DMS 273 treated with DMSO at 0.1 percent for 48 hours (cell line): ENCODE results near the gene FBRSL1.

Source experiments
- DNase-seq: peaks from one replicate; lab custom pipeline; 2025; lab: John Stamatoyannopoulos, UW

The FBRSL1 gene

DNA sequence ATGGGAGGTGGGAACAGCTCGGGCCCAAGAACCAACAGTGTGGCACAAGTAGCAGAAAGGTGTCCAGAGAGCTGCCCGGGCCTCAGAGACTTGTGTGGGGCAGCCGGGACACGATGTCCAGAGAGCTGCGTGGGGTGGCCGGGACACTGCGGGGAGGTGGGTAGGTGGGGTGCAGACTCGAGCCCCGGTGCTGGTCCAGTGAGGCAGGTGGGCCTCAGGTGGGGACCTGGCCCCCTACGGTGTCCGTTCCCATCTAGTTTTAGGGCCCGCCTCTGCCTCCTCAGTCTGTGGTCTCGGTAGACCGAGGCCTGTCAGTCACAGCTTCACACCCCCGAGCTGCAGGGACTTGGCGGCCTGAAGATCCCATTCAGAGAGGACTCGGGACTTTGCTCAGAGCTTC lies 6.3 kb upstream of the FBRSL1 start:
- no peak for DNase-seq

DNA sequence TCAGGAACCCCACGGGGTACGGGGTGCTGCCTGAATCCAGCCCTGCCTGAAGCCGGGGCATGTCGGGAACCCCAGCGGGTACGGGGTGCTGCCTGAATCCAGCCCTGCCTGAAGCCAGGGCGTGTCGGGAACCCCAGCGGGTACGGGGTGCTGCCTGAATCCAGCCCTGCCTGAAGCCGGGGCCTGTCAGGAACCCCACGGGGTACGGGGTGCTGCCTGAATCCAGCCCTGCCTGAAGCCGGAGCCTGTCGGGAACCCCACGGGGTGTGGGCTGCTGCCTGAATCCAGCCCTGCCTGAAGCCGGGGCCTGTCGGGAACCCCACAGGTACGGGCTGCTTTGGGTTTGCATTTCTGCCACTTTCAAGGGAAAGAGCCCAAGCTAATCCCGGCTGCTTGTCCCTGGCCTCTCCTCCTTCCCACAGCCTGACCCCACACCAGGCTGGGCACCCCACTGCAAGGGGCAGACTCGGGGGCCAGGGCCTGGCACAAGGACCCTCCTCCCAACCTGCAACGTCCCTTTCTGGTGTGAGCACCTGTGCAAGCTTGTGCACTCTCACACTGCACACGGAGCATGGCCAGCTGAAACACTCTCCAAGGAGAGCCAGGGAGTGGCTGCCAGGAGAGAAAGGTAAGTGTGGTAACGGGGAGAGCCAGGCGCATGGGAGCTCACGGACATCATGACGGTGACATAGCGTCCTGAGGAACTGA lies 5.6 kb upstream of the FBRSL1 start:
- no peak for DNase-seq

DNA sequence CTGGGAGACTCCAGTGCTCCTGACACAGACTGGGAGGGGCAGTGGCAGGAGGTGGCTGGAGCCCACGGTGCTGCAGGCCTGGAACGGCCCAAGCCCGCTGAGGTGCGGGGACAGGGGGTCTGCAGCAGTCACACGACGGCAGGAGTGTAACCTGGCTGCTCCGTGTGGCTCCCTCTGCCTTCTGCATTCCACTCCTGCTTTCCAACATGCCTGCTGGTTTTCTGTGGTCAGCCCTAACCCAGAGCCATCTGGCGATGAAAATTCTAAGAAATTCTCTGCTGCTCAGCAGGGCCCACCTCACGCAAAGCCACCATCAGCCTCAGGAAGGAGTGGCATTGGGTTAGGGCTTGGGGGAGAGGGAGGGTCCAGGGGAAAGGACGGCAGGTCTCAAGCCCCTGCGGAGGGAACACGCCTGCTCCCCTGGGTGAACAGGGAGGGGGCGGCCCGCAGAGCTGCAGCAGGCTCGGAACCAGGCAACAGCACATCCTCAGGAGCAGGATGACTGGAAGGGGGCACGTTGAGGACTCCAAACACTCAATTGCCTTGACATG lies 5.0 kb upstream of the FBRSL1 start:
- DNase-seq: no peak

DNA sequence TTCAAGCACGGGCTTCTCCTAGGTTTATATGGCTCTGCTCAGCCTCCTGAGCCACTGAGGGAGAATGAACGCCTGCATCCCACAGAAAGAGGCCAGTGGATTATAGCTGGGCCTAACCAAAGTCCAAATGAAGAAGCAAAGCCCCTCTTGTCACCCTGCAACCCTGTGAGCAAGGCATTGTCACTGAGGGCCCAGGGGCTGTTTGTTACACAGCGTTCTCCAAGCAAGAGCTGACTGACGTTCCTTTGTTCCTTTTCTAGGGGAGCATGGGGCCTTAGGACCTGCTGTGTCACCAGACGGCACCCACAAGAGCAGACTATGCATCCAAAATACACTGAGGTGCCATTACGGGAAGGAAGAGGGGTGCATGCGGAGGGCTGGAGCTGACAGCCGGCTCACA lies 4.3 kb upstream of the FBRSL1 start:
- no peak for DNase-seq

DNA sequence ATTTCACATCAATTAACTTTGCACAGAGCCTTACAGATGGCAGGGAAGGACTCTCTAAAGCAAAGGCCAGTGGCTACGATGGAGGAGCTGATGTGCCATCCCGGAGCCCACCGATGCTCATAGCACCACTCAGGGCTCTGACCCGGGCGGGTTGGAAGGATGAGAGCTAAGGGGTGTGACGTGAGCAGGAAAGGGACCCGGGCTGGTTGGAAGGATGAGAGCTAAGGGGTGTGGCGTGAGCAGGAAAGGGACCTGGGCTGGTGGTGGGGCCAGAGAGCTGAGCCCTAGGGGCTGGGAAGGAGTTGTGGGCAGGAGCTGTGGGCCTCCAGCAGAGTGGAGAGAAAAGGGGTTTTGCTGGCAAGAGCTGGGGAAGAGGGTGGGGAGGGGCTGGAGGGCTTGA lies 3.8 kb upstream of the FBRSL1 start:
- DNase-seq: no peak

- DNase-seq: no peak
These were observed 3.4 kb upstream of the FBRSL1 start for GRCh38 chr12:132486576-132486975.

DNA sequence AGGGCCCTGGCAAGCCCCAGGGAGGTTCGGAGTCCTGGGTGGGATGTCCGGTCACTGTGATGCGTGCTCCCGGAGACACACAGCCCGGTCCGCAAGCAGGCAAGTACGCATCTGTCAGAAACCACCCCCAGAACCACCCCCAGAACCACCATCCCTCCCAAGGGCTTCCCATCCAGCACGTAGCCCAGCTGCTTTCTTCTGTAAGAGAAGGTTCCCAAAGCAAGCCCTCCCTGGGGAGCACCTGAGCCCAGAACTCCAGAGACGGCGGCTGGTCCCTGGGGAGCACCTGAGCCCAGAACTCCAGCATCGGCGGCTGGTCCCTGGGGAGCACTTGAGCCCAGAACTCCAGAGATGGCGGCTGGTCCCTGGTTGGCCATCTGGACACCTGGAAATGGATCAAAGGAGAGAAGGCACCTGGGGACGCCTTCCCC lies 2.6 kb upstream of the FBRSL1 start:
- DNase-seq: no peak

GRCh38 chr12:132488127-132489077 lies 1.5 kb upstream of the FBRSL1 start:
- DNase-seq: no peak

- DNase-seq: no peak
These were observed 811 bp upstream of the FBRSL1 start for GRCh38 chr12:132489078-132489601.

GRCh38 chr12:132490422-132491137 lies 629 bp downstream of the FBRSL1 start:
- DNase-seq: no peak

DNA sequence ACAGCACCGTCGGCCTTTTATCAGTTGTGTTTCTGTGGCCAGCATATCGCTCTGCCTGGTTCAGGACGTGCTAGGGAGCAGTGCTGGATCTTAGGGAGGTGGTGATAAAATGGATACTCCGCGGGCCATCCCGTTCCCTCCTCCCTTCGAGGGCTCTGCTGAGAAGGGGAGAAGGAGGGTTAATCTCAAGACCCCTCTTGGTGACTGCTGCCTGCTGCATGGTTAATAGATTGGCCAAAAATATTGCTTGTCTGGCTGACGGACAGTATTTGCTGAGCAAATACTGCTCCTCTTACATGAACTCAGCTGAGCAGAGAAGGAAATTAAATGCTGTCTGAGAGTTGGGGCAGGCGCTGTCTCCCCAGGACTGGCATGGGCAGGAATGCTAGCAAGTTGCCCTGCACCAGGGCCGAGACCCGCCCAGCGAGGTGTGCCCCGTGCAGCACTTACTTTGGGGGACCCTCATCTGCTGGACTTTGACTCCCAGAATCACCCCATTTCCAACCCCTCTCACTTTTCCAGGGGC lies 1.2 kb downstream of the FBRSL1 start:
- DNase-seq: no peak

GRCh38 chr12:132491761-132492378 lies 1.9 kb downstream of the FBRSL1 start:
- no peak for DNase-seq

DNA sequence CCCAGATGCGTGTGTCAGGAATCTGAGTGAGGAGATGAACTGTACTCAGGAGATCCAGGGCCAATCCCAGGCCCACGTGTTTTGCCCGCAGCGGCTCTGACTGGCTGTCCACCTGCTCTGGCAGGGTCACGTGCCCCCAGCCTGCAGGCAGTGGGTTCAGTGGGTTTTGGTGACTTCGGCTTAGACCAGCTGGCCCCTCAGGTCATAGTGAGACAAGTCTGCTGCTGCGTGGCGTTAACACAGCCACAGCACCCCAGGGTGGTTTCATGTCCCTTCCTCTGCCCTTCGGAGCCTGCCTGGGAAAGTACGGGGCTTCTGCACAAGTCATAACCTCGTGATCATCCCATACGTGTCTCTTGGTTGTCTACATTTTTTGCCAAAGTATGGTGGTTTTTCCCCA lies 2.6 kb downstream of the FBRSL1 start:
- DNase-seq: no peak

- DNase-seq: no peak
These were observed 3.0 kb downstream of the FBRSL1 start for GRCh38 chr12:132492951-132493350.

DNA sequence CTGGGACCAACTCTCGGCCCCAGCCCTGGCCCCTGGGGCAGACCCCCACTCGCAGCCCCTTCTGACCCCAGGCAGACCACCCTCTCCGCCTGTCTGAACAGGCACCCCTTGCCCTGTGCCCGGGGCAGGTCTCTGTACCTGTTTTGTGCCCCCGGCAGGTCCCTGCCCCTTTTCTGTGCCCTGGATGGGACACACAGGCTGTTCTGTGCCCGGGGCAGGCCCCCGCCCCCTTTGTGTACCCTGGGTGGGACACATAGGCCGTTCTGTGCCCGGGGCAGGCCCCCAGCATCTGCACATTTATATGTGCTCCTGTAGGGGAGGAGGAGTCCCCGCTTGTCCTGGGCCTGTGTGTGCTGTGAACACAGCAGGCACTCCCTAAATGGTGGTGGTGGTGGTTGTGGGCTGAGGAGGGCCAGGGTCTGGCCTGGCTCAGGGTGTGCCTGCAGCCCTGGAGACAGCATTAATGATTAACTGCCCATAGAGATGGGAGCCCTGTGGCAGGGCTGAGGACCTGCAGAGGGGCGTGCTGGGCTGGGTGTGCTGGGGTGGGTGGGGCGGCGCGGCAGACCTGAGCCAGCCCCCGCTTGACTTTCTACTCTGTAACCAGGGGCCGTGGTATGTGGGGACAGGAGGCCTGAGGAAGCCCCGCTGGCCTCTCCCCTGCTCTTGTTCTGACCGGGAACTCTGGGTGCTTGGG lies 3.7 kb downstream of the FBRSL1 start:
- no peak for DNase-seq

GRCh38 chr12:132494294-132495164 lies 4.6 kb downstream of the FBRSL1 start:
- DNase-seq: no peak

DNA sequence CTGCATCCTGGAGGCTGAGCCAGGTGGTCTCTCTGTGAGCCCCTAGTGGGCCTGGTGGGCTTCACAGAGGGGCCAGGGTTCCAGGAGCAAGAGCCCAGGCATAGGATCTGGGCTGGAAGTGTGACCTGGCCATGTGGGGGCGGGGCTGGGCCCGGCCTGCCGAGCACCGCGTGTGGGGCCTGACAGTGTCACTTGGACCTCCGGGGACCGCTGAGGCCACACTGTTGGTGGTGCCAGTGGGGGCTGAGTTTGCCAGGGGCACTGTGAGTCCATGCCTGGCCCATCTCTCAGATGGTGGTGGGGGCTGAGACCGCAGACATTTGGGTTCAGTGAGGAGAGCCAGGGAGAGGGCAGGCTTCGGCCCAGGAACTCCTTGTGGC lies 5.2 kb downstream of the FBRSL1 start:
- DNase-seq: no peak

- no peak for DNase-seq
These were observed 5.8 kb downstream of the FBRSL1 start for GRCh38 chr12:132495629-132496357.

DNA sequence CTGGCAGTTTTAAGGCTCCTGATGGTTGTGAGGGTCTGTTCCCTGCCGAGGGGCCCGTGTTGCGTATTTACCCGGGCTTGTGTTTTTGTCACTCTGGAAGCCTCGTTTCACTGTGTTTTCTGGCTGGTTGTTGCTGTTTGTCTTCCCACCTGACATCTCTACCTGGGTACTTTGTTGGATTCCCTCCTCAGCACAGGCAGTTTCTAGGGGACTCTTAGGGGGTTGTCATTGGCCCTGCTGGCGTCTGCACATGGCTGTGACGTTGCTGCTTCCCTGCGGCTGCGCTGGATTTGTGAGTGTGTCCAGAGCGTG lies 6.4 kb downstream of the FBRSL1 start:
- no peak for DNase-seq
